Putamen (tissue), 1 donor: ENCODE results near the gene LRRC4C.
"Not testable (repeated sequence)": the region's sequence is repeated elsewhere in the genome, so short reads cannot be mapped to it uniquely, and the experiment has no call there.

Experiments used
- DNase-seq: peaks from one replicate; pipeline ENCODE4 v3.0.0-alpha.2; 2016; ENCODE audit warnings: low spot score

The LRRC4C gene

DNA sequence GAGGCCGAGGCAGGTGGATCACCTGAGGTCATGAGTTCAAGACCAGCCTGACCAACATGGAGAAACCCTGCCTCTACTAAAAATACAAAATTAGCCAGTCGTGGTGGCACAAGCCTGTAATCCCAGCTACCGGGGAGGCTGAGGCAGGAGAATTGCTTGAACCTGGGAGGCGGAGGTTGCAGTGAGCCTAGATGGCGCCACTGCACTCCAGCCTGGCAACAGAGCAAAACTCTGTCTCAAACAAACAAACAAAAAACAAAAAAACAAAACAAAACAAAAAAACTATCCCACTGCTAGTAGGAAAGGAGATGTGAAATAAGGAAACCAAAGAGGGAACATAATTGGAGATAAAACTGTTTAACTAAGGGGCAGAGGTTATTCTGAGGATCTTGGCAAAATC is 1291.6 kb downstream of the LRRC4C start:
- not testable (repeated sequence) for DNase-seq

DNA sequence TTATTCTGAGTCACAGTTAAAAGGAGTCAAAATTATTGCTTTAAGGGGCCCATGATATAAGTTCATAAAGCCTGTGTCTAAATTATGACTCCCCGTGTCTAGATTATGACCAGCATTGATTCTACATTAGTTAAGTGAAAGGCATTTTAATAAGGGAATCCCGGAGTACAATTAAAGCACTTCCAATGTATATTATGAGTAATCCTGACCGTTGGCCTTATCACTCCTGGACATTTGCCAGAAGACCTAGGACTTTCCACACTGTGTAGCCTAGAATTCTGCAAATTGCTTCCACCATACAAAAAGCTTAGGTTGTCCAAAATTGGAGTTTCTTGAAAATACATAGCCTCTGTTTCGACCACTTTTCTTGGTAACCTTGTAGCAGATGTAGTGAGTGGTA is 1292.6 kb downstream of the LRRC4C start:
- DNase-seq: no peak

DNA sequence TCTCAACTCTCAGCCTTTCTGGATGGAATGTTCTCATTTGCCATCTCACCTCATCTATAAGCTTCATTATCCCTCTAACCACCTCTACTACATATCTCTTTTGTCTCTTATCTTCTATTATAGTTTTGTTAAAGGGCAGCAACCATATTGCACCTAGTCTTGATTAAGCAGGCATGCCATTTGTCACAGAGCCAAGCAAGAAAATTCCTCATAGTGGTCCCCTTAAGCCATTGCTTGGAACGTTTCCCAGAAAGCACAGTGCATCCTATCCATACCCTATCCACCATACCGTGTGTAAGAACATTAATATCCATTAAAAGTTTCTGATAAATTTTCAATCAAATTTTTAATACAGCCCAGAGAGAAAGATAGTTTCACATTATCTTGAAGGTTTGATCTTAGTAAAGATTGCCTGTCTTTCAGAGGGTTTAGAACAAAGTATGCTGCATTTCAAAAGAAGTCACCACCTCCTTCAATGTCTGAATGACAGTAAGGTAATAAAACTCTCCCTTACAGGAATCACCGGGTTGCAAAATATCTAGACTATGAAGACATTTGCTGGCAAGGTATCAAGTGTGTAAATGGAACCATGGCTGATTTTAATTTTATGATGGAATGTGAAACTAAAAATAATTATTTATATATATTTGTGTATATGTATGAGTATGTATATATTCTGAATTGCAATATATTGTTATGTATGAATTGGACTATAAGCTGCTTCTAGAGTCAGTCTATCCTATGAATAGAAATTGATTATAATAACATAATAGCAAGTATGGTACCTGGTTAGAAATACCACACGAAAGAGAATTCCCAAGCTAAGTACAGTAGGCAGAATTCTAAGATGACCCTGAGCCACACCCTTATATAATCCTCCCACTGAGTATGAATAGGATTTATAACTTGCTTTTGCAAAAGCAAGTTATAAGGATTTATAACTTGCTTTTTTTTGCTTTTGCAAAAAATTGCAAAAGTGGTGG is 1296.3 kb downstream of the LRRC4C start:
- DNase-seq: no peak

DNA sequence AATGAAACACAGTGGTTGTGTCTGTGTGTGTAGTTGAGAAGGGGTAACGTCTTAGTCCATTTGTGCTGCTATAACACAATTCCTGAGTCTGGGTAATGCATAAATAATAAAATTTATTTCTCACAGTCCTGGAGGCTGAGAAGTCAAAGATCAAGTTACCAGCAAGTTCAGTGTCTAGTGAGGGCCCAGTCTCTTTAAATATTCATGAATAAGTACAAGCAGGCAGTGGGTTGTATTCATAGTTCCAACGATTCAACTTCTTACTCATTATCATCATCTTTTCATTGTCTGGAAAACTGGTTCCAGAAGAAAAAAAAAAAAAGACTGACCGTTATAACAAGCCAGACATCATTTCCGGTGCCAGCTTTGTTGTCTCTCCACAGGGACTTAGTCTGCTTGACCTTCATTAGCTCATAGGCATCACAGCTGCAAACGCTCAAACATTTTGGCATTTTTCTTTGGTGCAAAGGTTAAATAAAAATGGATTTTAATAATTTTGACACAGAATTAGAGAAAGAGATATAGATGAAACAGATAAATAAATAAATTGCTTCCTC is 1297.5 kb downstream of the LRRC4C start:
- DNase-seq: no peak

DNA sequence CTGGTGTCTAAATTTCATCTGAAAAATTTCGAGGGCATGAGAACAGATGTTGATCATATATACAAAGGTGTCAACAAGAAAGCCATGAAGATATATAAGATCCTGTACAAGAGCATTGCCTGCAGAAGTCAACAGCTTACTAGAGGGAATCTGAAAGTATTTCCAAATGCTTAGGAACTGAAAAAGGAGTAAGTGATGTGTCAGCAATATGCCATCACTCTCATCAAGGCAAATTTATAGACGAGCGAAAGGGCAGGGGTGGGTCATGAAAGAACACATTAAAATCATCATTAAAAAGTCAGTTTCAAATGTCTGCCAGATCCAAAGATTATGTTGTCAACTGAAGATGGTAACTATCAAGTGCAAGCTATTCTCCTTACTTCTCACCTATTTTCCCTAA is 1299.0 kb downstream of the LRRC4C start:
- DNase-seq: no peak

DNA sequence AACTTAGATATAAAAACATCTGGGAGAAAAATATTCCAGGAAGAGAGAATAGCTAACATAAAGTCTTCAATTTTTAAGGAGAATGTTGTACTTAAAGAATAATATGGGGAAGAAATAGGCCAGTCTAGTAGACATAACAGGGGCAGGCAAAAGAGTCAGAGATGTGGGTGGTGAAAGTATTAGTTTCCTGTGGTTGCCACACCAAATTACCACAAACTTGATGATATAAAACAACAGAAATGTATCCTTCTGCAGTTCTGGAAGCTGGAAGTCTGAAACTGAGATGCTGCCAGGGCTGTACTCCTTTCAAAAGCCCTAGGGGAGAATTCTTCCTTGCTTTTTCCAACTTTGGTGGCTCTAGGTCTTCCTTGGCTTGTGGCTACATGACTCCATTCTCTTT is 1309.7 kb downstream of the LRRC4C start:
- DNase-seq: no peak

DNA sequence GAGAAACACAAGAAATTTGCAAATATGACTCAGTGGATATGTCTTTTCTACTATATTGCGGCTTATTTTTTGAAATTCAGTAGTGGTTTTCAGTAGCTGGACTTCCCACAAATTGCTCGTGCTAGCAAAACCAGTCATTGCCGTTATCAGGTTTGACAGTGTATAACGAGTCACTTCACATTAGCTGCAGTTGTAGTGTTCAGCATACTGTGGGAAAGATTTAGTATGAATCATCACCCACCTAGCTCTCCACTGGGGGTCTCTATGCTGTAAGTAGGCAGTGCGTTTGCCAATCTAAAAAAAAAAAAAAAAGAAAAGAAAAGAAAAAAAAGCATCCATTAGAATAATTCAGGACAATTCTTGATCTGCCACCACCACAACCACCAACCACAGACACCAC is 1318.9 kb downstream of the LRRC4C start:
- DNase-seq: no peak

DNA sequence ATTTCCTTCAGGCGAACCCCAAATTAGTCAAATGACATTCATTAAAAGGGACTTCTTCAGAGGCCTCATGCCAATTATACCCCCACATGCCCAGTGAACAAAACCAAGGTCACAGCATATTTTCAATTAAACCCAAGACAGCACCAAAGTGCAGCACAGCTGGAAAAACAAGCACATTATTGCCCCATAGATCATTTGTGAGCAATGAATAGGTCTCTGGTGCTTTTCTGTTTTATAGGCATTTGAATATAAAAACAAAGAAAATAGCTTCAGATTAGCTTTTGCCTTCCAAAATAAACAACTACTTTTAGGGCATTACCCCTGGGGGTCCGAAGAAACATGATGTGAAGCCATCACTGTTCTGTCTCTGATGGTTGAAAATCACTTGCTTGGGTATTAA is 1319.9 kb downstream of the LRRC4C start:
- DNase-seq: no peak

DNA sequence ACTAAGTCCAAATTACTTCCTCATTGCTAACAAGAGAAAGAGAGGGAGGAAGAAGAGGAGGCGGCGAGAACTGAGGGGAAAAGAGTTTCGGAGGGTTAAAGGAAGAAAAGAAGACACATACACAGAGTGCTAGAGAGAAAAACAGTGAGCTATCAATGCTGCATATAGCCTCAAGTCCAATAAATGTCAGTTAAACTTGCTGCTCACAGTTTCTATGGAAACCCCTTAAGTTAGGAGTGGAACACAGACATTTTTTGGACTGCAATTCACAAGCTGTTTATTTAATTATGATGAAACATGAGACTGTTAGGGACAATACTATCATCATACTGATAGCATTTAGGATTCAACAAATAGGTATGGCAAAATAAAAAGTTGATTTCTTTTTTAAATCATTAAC is 1320.4 kb downstream of the LRRC4C start:
- no peak for DNase-seq

DNA sequence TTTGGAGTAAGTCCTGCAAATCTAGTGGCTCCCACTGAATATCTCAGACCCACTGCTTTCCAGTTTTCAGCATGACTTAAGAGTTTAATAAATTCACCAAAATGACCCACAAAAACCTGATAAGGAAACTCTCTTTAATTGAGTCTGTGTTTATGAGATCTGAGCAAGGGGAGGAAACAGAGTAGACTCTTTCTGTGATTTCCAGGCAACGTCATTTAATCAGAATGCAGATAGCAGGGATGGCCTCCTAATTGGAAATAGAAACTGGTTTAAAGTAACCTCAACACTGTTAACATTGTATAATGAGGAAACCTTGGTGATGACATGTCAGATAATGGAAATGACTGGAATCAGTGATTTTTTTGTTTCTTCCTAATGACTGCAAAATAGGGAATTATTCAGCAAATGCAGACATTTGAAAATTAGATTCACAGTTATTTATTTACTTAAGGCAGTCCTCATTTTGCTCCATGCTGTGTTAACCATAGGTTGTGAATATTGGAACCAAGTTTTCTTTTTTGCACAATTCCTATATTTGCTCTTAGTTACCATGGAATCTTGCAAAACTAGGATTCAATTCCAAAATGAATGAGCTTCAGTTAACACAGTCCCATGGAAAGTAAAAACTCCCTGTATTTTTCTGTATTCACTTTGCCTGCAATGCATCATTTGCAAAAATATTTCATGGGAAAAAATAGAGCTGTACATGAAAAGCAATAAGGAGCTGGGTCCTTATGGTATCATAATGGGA is 1324.5 kb downstream of the LRRC4C start:
- DNase-seq: no peak

DNA sequence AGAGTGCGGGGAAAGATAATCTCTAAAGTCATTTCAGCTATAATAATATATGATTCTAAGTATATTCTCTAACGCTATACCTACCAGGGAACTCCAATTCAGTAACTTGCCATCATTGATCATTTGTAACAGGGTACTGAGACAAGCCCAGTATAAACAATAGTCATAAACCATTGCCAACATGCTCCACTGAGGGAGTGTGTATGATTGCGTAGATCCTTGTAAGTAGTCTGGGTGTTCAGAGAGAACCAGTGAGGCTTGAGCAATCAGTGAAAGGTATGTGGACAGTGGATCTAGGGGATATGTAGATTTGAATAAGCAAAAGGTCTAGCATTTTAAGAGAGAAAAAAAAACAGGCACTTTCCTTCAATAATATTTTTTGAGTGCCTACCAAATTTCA is 1326.0 kb downstream of the LRRC4C start:
- DNase-seq: no peak

DNA sequence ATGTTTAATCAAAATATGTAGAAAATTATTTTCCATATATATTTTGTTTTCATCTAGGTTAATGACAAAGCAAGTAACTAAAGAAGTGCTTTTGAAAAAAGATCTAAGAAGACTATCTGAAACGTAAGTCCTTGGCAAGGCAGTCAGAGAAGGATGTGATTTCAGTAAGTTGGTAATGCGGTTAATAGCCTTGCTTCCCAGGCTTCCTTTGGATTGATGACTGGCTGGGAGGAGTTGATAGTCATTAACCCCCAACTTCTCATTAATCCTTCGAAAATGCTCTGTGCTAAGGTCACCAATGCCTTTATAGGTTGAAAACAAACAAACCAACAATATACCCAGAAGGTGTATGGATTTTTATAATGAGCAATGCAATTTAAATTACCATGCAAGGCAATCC is 1326.5 kb downstream of the LRRC4C start:
- DNase-seq: no peak

DNA sequence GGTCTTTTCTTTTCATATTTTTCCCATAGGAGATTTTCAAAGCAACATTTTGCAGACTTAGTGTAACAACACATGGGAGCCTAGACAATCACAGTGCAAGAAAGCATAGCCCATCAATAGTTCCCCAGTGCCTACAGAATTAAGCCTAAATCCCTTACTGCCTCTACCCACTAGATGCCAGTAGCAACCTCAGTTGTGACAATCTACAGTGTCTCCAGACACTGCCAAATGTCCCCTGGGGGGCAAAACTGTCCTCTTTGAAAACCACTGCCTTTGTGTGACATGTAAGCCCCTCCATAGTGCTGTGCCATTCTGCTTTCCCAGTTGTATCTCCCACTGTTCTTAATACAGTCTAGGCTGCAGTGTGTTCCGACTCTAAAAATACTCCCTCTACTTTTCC is 1329.0 kb downstream of the LRRC4C start:
- peak; percentile 64 for DNase-seq

DNA sequence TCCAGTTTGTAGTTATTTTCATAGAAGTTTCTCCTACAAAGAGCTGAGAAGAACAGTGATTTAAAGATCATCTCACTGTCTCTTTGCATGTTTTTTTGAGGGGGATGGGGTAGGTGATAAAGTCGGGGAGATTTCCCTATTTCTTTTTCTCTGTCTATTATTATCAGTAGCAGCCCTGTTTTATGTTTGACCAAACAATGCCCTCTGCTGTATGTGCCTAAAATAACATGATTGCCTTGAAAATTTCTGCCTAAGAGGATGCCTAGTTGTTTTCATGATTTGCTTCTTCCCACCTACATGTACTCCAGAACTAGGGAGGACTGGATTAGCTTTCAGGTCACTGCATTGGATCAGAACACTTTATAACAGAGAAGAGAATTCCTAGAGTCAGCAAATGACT is 1330.2 kb downstream of the LRRC4C start:
- peak; percentile 20 for DNase-seq

DNA sequence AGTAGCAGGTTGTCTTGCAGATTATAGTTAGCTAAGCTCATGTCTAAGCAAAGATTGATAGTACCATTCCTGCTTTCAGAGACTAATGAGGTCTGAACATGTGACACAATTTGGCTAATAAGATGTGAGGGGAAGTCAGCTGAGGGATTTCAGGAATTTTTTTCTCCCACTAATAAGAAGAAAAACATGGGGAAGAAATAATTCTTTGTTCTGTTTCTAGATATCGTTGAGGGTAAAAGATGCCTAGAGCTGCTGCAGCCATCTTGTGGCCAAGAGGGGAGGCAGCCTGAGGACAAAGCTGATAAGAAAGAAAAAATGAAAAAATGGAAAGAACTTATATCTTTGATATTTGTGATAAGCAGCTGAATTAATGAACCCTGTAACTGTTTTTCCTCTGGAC is 1334.4 kb downstream of the LRRC4C start:
- no peak for DNase-seq

DNA sequence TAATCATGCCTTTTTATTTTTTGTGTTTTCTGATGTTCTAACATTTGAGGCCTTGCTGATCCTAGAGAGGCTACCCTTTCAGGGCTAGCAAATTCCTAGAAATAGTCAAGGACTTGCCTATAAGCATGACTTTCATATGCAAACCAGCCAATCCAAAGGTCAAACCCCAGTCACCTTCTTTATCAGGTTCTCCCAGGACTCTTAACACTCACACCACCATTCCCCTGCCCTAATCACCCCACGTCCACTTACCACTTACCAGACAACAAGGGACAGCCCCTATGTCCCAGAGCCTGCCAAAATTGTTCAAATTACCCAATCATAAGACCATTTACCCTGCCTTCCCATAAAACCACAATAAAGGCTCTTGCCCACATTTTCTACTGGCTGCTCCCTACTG is 1339.8 kb downstream of the LRRC4C start:
- DNase-seq: no peak

DNA sequence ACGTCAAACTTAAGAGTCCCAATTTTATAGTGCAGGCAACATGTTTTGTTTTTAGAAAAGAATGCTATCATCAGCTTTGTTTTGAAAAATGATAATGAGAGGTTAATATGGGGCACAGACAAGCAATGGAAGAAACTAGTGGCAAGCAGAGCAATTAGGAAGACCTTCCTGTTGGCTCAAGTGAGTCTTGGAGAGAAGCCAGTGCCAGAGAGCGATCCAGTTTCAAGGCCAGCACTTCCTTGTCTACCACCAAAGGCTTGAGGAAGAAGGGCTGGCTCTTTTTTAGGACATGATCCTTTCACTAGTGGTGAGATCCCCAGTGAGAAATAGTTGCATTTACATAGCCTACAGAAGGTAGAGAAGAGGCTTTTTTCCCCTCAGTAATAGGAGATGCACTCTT is 1340.7 kb downstream of the LRRC4C start:
- no peak for DNase-seq

DNA sequence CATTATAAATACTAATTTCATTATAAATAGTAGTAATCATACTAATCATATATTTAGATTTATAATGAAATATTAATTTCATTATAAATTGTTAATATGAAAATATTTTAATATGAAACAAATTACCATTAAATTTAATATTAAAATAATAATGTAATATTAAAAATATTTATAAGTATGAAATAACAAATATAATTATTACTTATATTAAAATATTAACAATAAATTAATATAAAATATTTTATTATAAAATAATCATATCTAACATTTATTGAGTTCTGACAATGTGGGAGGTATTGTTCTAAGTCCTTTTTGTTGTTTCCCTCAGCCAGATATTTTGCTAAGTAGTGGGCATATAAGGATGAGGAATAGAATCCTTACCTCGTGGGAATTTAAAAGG is 1341.4 kb downstream of the LRRC4C start:
- no peak for DNase-seq

DNA sequence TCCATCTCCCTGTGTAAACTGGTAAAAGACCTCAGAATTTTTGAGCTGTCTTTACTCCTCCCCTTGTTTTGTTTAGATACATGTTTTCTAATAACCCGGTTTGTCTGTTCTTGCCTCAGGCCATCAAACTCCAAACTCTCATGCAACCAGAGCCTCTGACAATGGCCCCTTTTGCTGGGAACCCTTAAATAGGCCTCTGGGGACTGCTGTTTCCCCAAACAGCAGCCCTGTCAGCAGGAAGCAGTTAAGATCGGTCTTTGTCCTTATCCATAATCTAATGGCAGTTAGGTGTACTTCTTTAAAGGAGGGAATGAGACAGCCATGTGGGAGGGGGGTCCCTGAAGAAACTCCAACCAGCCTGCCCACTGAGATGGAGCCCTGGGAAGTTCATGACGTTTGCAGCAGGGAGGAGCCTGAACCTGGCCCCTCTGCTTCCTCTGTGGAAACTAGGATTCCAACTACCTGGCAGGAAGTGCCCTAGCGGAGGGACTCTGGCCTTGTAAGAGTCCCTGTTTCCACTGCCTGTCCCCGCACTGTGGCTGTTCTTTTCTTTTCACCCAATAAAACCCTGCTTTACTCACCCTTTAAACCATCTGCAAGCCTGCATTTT is 1354.4 kb downstream of the LRRC4C start:
- DNase-seq: no peak

DNA sequence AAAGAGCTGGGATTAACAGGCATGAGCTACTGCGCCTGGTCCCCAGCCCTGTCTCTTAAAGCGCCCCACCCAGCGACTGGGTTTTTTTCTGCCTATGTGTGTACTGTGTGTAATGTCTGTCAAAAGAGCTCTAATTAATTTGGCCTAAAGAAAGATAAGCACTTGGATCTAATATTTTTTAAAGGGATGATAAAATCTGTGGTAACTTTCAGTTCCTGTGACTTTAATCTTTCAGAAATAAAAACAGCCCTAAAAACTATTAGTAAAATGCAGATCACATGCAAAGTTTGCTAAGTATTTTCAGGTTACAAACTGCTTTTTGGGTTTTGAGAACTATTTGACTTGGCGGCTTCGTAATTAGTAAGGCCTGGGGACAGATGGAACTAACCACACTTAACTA is 1358.7 kb downstream of the LRRC4C start:
- no peak for DNase-seq

DNA sequence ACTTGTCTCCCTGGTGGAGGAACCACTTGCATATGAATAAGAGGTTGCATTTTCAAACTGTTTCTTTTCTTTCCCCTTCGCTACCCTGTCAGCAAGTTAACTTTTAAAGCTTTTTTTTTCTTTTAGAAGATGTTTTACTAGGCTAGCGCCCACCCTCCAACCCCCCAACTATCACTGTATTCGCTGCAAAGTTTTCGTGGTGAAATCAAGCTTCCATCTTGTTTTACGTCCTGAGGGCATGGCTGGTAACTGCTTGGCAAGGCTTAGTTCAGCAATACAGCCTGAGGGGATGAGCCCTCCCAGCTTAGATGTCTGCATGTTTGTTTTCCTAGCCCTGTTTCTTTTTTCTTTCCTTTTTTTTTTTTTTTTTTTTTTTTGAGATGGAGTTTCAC is 1359.3 kb downstream of the LRRC4C start:
- DNase-seq: no peak

DNA sequence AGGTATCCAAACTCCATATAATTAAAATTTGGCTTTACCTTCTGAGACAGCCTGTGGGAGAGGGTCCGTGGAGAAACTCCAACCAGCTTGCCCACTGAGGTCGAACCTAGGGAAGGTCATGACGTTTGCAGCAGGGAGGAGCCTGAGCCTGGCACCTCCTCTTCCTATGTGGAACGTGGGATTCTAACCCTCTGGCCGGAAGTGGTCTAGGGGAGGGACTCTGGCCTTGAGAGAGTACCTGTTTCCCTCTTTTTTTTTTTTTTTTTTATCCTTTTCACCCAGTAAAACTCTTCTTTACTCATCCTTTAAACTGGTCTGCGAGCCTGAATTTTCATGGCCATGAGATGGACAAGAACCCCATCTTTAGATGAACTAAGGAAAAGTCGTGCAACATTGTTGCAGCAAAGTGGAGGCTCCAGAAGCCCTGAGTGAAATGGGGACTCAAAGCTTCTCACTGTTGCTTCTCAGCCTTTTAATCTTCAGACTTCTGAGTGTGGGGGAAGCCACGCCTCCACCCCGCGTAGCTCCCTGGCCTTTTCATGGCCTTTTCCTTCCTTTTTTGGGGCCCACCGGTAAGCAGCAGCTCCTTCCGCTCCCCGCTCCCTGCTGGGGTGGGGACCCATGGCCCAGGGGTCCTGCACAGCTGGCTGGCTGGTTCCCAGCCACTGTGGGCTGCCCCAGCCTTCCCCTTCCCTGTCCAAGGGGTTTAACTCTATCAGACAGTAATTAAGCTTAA is 1359.9 kb downstream of the LRRC4C start:
- no peak for DNase-seq
